HG03521 (cell line): ENCODE data around the gene CAND1.
"Not testable (repeated sequence)": the region's sequence is repeated elsewhere in the genome, so short reads cannot be mapped to it uniquely, and the experiment has no call there.

Source experiments
- ATAC-seq: cut with Tn5 transposase; IDR thresholded peaks from one replicate; pipeline ENCODE4 v1.9.1; 2021; ENCODE audit warnings: mild to moderate bottlenecking, moderate library complexity; ENCODE audit not compliant: unreplicated experiment

Gene CAND1

DNA sequence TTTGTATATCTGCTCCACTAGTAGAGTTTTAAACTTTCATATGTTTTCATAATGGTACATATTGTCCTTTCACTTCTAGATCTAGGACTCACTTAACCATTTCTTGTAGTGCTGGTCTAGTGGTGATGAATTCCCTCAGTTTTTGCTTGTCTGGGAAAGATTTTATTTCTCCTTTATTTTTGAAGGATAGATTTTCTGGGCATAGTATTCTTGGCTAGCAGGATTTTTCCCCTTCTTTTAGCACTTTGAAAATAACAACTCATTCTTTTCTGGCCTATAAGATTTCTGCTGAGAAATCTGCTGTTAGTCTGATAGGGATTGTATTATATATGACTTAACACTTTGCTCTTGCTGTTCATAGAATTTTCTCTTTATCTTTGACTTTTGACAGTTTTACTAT is 69.3 kb downstream of the CAND1 start:
- ATAC-seq = no peak

DNA sequence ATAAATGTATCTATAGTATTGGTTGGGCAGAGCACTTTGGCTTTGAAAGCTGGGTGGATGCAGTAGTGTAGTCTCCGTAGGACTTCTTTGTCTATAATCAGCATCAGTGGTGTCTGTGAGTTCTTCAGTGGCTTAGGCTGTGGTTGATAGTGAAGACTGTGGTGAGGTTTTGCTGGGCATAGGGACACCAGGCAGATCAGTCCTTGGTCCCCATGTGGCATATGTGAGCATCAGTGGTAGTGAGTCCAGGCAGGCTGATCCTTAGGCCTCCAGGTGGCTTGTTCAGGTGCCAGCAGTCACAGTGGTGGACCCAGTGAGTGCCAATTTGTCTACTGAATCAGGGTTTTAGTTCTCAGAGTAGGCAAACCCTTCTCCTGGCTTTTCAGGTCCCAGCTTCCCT is 70.4 kb downstream of the CAND1 start:
- no peak for ATAC-seq

DNA sequence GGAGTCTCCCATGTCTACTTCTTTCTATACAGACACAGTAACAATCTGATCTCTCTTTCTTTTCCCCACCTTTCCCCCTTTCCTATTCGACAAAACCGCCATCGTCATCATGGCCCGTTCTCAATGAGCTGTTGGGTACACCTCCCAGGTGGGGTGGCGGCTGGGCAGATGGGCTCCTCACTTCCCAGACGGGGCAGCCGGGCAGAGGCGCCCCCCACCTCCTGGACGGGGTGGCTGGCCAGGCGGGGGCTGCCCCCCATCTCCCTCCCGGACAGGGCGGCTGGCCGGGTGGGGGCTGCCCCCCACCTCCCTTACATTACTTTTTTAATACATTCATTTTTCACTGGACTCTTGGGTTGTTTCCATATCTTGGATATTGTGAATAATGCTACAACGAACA is 71.9 kb downstream of the CAND1 start:
- ATAC-seq = not testable (repeated sequence)

DNA sequence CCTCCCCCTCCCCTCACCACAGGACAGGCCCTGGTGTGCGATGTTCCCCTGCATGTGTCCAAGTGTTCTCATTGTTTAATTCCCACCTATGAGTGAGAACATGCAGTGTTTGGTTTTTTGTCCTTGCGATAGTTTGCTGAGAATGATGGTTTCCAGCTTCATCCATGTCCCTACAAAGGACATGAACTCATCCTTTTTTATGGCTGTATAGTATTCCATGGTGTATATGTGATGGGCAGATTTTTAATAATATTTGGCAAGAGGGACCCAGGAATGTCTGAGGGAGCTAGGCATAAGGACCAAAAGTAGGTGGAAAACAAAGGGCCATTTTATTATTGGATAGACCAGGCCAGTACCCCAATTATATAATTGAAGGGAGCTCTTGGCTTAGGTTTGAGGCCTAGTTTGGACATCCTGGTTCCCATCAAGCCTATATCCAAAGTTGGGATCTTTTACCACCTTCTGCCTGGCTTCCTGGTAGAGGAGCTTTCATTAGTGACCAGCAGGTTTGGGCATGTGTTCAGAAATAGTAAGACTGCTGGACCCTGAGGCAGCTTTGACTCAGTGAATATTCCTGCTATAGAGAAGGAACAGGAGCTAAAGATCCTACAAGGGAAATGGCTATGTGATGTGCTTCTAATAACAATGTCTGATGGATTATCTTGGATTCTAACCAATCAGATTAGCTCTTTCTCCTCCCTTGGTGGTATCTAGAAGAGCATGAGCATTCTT is 76.0 kb downstream of the CAND1 start:
- ATAC-seq = no peak

DNA sequence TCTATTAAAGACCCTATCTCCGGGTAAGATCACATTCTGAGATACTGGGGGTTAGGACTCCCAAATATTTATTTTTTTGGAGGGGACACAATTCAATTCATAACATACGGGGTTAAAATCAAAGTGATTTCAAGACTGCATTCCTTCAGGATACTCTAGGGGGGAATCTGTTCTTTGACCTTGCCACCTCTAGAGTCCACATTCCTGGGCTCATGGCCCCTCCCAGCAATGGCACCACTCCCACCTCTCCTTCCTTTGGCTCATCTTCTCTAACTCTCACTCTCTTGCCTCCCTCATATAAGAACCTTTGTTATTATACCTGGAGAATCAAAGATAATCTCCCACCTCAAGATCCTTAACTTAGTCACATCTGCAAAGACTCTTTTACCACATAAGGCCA is 79.5 kb downstream of the CAND1 start:
- ATAC-seq = no peak

DNA sequence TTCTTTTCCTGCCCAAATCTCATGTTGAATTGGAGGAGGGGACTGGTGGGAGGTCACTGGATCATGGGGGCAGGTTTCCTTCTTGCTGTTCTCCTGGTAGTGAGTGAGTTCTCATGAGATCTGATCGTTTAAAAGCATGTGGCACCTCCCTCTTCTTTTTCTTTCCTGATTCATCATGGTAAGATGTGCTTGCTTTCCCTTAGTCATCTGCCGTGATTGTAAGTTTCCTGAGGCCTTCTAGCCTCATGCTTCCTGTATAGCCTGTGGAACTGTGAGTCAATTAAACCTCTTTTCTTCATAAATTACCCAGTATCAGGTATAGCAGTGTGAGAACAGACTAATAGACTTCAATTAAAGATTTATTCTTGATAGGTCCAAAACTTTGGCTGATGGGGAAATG is 83.5 kb downstream of the CAND1 start:
- no peak for ATAC-seq

DNA sequence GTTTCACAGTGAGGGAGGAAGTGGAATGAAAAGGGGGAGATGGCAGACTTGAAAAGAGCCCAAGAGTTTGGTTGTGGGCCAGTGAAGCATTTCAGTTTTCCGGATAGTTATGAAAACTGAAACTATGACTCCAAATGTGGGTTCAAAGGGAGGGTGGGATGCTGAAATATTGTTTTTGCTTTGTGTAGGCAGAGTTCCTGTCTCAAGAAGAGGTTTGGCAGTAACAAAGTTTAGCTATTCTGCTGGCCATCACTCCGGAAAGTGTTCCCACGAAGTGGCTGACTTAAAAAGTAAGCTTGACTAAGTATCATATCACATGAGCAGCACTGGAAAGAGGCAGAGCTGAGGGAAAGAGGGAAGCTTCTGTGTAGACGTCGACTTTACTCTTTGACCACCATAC is 85.2 kb downstream of the CAND1 start:
- no peak for ATAC-seq

DNA sequence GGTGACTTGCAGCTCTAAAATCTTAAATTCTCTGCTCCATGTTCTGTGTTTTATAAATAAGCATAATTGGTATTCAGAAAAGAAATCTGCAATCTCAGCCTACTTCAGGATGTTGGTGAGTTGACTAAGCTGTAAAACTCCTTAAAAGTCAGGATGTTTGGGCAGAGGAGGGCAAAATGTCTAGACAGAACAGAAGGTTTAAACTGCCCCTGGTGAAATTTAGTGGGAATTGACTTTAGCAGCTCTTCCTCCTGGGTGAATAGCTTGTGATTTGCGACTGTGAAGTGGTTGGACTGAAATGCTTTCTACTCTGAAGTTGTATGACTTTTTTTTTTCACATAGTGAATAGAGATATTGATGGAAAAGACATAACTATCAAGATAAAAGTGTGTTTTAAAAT is 85.8 kb downstream of the CAND1 start:
- ATAC-seq = no peak

DNA sequence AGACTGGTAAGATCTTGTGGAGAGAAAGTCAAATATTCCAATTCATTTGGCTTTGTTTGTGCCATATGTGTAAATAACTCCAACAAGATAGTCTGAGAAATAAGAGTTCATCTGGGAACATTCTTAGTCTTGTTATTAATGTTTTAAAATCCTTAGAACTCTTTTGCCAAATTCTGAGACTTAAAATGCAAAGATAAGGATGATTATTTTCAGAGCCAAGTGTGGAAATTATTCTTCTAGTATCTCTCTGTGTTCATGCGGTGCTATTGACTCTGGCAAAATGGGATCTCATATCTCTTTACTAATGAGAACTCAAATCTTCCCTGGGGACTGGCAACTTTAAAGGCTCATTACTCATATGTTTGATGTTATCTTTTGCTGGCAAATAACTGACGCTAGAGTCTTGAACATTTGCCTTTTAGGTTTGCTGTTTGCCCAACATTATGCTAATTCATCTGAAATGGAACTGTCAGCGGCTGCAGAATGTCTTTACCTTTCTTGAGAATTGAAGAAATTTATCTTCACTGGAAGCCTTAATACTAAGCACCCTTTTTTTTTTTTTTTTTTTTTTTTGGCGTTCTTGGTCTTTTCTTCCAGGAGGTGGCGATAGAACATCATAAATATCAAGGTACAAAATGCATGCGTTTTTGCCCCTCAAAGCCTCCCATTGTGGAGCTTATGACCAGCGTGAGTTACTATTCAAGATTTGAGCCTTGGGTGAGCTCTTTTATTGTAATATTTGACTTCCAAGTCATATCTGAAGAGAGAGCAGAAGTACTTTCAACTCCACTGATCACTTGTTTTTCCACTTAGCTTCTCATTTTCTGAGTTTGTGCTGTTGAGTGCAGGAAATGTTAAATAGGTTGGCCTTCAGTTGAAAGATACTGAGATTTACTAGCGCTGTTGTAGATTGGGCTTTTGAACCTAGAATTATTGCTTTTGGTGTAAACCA is 86.5 kb downstream of the CAND1 start:
- no peak for ATAC-seq

DNA sequence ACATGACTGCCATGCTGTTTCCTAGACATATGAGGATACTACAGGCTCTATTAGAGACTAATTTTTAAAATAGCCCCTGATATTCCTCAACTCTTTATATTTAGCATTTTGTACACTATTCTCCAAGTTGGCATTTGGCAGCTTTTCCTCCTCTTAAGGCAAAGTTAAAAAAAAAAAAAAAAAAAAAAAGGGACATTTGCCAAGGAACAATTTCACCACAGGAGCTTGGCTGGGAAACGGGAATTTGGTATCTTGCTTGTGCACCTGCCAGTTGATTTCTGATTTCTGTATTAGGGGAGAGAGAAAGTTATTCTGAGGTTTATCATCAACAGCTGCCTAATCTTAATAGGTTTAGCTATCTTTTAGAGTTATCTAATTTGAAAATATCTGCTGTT is 87.2 kb downstream of the CAND1 start:
- no peak for ATAC-seq

DNA sequence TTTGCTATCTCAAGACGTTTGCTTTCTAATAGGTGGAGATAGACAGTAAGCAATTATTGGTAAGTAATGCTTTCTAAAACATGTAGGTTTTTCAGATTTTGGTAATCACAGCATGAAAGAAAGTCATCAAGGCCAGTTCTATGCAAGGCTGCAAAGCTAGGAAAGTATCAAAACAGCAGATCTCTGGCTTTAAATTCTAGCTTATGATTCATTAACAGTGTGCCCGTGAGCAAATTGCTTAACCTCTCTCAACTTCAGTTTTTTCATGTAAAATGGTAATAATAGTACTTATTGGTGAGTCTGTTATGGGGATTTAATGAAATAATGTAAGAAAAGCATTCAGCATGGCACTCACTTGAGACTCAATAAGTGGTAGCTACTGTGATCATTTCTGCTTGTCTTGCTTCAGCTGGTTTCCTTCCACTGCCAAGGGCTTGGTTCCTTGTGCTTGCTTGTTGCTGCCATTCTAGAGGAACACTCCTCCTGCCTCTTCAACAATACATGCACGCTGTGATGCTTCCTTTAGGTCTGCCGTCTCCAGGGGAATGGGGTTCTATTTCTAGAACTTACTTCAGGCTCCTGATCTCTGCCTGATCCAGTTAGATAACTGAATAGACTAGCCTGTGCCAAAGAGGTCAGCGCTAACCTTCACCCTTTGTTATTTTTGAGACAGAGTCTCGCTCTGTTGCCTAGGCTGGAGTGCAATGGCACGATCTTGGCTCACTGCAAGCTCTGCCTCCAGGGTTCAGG is 88.4 kb downstream of the CAND1 start:
- ATAC-seq = no peak

DNA sequence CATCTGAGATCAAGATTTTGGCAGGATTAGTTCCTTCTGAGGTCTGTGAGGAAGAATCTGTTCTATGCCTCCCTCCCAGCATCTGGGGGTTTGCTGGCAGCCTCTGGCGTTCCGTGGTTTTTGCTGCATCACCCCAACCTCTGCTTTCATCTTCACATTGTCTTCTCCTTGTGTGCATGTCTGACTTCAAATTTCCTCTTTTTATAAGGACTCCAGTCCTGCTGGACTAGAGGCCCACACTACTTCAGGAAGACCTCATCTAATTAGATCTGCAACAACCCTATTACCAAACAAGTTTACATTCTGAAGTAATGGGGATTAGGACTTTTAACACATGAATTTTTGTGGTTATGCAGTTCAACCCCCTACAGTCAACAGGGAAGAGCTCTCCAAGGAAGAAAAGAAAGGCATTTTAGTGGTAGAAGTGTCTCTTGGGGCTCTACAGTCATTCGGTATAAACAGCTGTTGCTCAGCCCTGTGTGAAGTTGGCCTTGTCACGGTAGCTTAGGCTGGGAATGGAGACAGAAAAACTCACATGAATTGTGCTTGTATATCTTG is 89.7 kb downstream of the CAND1 start:
- ATAC-seq = no peak

DNA sequence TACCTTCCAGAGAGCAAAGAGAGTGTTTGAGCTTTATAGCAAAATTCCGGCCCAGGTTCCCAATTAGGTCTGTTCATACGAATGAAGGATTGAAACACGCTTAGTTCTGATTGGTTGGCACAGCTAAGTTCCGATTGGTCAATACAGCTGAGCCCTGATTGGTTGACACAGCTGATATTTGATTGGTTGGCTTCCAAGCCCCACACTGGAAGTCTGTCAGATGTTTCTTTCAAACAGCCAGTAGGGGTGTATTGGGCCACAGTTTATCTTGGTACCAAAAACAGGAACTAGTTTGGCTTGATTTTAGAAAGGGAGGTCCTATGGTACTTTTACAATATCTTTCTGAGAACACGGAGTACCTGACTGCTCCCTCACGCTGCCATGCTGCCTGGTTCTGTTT is 93.4 kb downstream of the CAND1 start:
- no peak for ATAC-seq

DNA sequence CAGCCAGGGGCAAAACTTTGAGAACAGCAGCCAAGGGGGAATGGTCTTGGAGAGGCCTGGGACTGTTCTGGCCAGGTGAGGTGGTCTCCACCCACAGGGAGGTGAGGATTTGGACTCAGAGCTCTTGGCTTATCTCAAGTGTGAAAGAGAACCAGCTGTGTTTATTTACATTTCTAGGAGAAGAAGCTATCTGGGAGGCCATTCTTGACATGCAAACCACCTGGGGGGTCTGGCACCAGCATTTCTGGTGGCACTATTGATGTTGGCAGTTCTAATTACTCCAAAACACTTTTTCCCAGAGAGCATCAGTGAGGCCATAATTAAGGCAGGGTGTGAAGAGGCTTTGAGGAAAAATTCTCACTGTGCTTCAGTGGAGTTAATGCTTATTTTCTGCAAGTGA is 95.1 kb downstream of the CAND1 start:
- ATAC-seq = no peak

DNA sequence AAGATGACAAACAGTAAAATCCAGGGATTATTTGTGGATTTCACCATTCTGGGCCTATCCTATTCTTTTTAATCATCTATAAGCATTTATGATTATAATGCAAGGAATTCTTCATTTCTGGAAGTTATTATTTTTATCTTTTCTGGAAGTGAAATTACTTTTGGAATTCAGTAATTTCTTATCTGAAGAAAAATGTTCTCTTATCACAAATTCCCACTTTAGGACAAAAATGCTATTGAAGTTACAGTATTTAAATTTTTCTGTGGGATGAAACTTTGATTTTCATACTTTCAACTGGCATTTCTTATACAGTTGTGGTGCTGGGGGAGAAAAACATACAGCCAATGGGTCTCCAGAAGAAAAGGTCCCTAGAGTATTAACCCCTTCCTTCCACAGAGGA is 96.0 kb downstream of the CAND1 start:
- ATAC-seq = no peak

DNA sequence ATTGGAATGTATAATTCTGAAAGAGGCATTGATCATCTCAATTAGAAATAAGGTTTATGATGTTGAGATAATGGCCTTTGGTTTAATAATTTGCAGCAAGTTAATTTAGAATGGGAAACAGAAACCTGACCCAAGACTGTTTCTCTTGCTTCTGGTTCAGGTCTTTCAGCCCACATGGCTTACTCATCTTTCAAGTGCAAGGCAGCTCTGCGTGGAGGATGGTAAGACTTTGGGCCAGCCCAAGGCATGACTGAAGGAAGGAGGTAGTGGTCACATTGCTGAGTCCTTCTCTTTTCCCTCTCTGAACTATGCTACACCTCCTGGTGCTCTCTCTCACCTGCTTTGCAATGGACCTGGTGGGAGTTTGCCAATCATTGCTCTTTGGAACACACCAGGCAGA is 98.7 kb downstream of the CAND1 start:
- ATAC-seq = no peak
